Esophagus squamous epithelium (tissue), 5 donors: ENCODE measurements around the gene ANO5. TPM values are rescaled to one million over a fixed set of nuclear protein-coding genes. Genes with fewer than 3 reads are reported as not detected.

Experiments
- DNase-seq: peaks from one replicate; lab custom pipeline; 2025; lab: John Stamatoyannopoulos, UW
- H3K27ac ChIP-seq, 4 donors: fragments of 200-600 bp; sonication (generic); one replicate each; pipeline ENCODE4 v1.5.1; 2016 to 2019; ENCODE audit warnings: mild to moderate bottlenecking in 1 of 4
- H3K27me3 ChIP-seq, 4 donors: fragments of 200-600 bp; sonication (generic); 1 replicate in 3 of 4; 2 replicates in 1 of 4; pipeline versions ENCODE4 v1.5.1 to v1.6.0; 2017 to 2021; ENCODE audit warnings: antibody characterized with exemption in 1 of 4
- H3K36me3 ChIP-seq, 3 donors: fragments of 200-600 bp; sonication (generic); one replicate each; pipeline ENCODE4 v1.5.1; 2016 to 2019
- H3K4me1 ChIP-seq, 3 donors: fragments of 200-600 bp; sonication (generic); one replicate each; pipeline ENCODE4 v1.5.1; 2017 to 2019
- H3K4me3 ChIP-seq, 4 donors: fragments of 200-600 bp; sonication (generic); 1 replicate in 3 of 4; 2 replicates in 1 of 4; pipeline ENCODE4 v1.5.1; 2016 to 2019; ENCODE audit warnings: mild to moderate bottlenecking in 2 of 4, moderate library complexity in 1 of 4
- H3K9me3 ChIP-seq, 3 donors: fragments of 200-600 bp; sonication (generic); one replicate each; pipeline ENCODE4 v1.5.1; 2016 to 2019
- CTCF ChIP-seq, 6 experiments: fragments of 450-650 bp in 4 of 6; fragments of 200-600 bp in 2 of 6; sonication (generic) in 2 of 6; IDR thresholded peaks; one replicate each; pipeline ENCODE4 v1.5.1; 2016 to 2019; ENCODE audit warnings: antibody characterized with exemption in 6 of 6, mild to moderate bottlenecking in 4 of 6, moderate library complexity in 4 of 6
- POLR2A ChIP-seq, 4 donors: fragments of 450-650 bp; IDR thresholded peaks; one replicate each; pipeline ENCODE4 v1.6.1; 2017; ENCODE audit warnings: antibody characterized with exemption in 4 of 4, mild to moderate bottlenecking in 4 of 4, moderate library complexity in 3 of 4
- WGBS, 2 donors: methylation state at CpG; one replicate each; pipeline ENCODE4 v1.1.5; 2018; 5-methylcytosine and 5-hydroxymethylcytosine counted together
- intact Hi-C: fragments of 100-400 bp; cut with DNase I; formaldehyde crosslinking; loops from one replicate; pipeline ENCODE4 v1.15.0; 2022
- total RNA-seq, 4 donors: library from RNA; depleted of rRNA; stranded (reverse); fragments of >200 nt; gene quantifications; one replicate each; pipeline ENCODE4 v1.1.0, GENCODE V29; 2016
- donor health status: DM: yes; HTN: yes; CAD: no.

Gene ANO5
- total RNA-seq, 4 donors from 2014 or later, result 0.04 to 2.3 (median 0.39) TPM

- Histone ChIP-seq H3K4me1 (no peaks in the 10 kb centered on the region), H3K9me3 (no peaks in the 10 kb centered on the region), H3K27me3 (no peaks in the 10 kb centered on the region), H3K4me3 (no peak overlapping the region), H3K27ac (no peak overlapping the region), H3K36me3 (no peaks in the 10 kb centered on the region)
- DNase-seq, result no peak
- 28 to 58% methylated on average over 4 of the region's 4 CpGs for WGBS, 2 donors
- TF ChIP-seq CTCF (IDR thresholded peaks at IDR 0.05) (no peak), POLR2A (IDR thresholded peaks at IDR 0.05) (no peak)
- intact Hi-C loops, result no loop called here
Observed at GRCh38 chr11:22173532-22173931, 19.4 kb upstream of the ANO5 start.

GRCh38 chr11:22177186-22177585 lies 15.7 kb upstream of the ANO5 start:
- WGBS, 2 donors, result 65 to 75% methylated on average over 4 of the region's 4 CpGs
- Histone ChIP-seq H3K27ac (no peak overlapping the region), H3K9me3 (no peaks in the 10 kb centered on the region), H3K4me3 (no peak overlapping the region), H3K4me1 (no peaks in the 10 kb centered on the region), H3K36me3 (no peaks in the 10 kb centered on the region), H3K27me3 (no peaks in the 10 kb centered on the region)
- intact Hi-C loops, result no loop called here
- TF ChIP-seq CTCF (IDR thresholded peaks at IDR 0.05) (no peak), POLR2A (IDR thresholded peaks at IDR 0.05) (no peak)
- DNase-seq, result no peak

- Histone ChIP-seq H3K4me3 (no peak overlapping the region), H3K27me3 (no peaks in the 10 kb centered on the region), H3K27ac (no peak overlapping the region), H3K9me3 (no peaks in the 10 kb centered on the region), H3K36me3 (no peaks in the 10 kb centered on the region), H3K4me1 (no peaks in the 10 kb centered on the region)
- no peak for TF ChIP-seq POLR2A (IDR thresholded peaks at IDR 0.05)
- no peak for TF ChIP-seq CTCF (IDR thresholded peaks at IDR 0.05)
- DNase-seq, result no peak
- intact Hi-C loops, result no loop called here
Observed at GRCh38 chr11:22179626-22180025, 13.3 kb upstream of the ANO5 start.

GRCh38 chr11:22180131-22180530 lies 12.8 kb upstream of the ANO5 start:
- Histone ChIP-seq H3K27ac (no peak overlapping the region), H3K4me1 (no peaks in the 10 kb centered on the region), H3K9me3 (no peaks in the 10 kb centered on the region), H3K27me3 (no peaks in the 10 kb centered on the region), H3K4me3 (no peak overlapping the region), H3K36me3 (no peaks in the 10 kb centered on the region)
- WGBS, 2 donors, result 53 to 58% methylated on average over 3 of the region's 3 CpGs
- intact Hi-C loops, result no loop called here
- TF ChIP-seq CTCF (IDR thresholded peaks at IDR 0.05) (no peak), POLR2A (IDR thresholded peaks at IDR 0.05) (no peak)
- DNase-seq, result no peak

- Histone ChIP-seq H3K4me3 (no peak overlapping the region), H3K4me1 (peaks cover 0 to 24% (median 0%) of the 10 kb centered on the region in 3 donors), H3K27me3 (peaks cover 0 to 22% (median 0%) of the 10 kb centered on the region in 4 donors), H3K9me3 (no peaks in the 10 kb centered on the region), H3K36me3 (no peaks in the 10 kb centered on the region), H3K27ac (no peak overlapping the region)
- TF ChIP-seq CTCF (IDR thresholded peaks at IDR 0.05) (no peak), POLR2A (IDR thresholded peaks at IDR 0.05) (no peak)
- intact Hi-C loops, result no loop called here
- no peak for DNase-seq
- WGBS, 2 donors, result 44% methylated on average over 2 of the region's 2 CpGs
Observed at GRCh38 chr11:22189660-22190059, 3.2 kb upstream of the ANO5 start.
